A549 (cell line): ENCODE measurements around the gene DNAH8. TPM values are rescaled to one million over a fixed set of nuclear protein-coding genes. Genes with fewer than 3 reads are reported as not detected.

Experiments used
- ATAC-seq, 2 experiments: fragments of 200-7000 bp in 1 of 2; fragments of >200 bp in 1 of 2; cut with Nextera tagmentation in 1 of 2; cut with Tn5 transposase in 1 of 2; 3 replicates each; pipeline versions ENCODE4 v1.8.0 to v1.9.1; 2018 to 2020; ENCODE audit warnings: mild to moderate bottlenecking in 1 of 2, moderate library complexity in 1 of 2
- CTCF ChIA-PET: fragments of 300-600 bp; sonication (Branson Sonifier 250); formaldehyde crosslinking; extraction: SDS; loops from one replicate; lab custom pipeline; 2021; ENCODE audit warnings: antibody characterized with exemption, inconsistent platforms; lab: Yijun Ruan, JAX
- POLR2A ChIA-PET: fragments of 350-600 bp; formaldehyde crosslinking; extraction: SDS; loops from one replicate; lab custom pipeline; 2021; ENCODE audit warnings: antibody characterized with exemption, inconsistent platforms; lab: Yijun Ruan, JAX
- DNase-seq, 2 experiments: peaks; one replicate each; pipeline versions ENCODE4 v3.0.0 to v3.0.0-alpha.2; 2011 to 2016; ENCODE audit warnings: low read depth in 1 of 2, low spot score in 1 of 2
- FAIRE-seq: peaks from 2 replicates; lab custom pipeline; 2011; peaks lifted over from hg19 to GRCh38; lab: Jason Lieb, UNC
- H3K27ac ChIP-seq, 2 experiments: fragments of >200 bp; sonication (Bioruptor Twin); formaldehyde crosslinking; 3 replicates each; pipeline ENCODE4 v1.5.1; 2016 to 2017
- H3K4me1 ChIP-seq: fragments of >200 bp; sonication (Bioruptor Twin); formaldehyde crosslinking; 3 replicates; pipeline ENCODE4 v1.6.1; 2016
- H3K4me2 ChIP-seq: fragments of >200 bp; sonication (Bioruptor Twin); formaldehyde crosslinking; 3 replicates; pipeline ENCODE4 v1.6.1; 2016
- H3K4me3 ChIP-seq: fragments of >200 bp; sonication (Bioruptor Twin); formaldehyde crosslinking; 3 replicates; pipeline ENCODE4 v1.5.1; 2016
- H3K9me3 ChIP-seq: fragments of >200 bp; sonication (Bioruptor Twin); formaldehyde crosslinking; 3 replicates; pipeline ENCODE4 v1.6.1; 2016
- BCL3 ChIP-seq: fragments of >200 bp; sonication (Bioruptor Twin); formaldehyde crosslinking; IDR thresholded peaks from 3 replicates; pipeline ENCODE4 v1.6.1; 2016
- CEBPB ChIP-seq, 2 experiments: fragments of >200 bp in 1 of 2; sonication (Bioruptor Twin) in 1 of 2; formaldehyde crosslinking in 1 of 2; IDR thresholded peaks; 2 replicates each; pipeline ENCODE4 v1.6.1; 2012 to 2016
- CHD2 ChIP-seq: fragments of 150-350 bp; IDR thresholded peaks from 2 replicates; pipeline ENCODE4 v1.6.1; 2014; ENCODE audit warnings: low read length; ENCODE audit not compliant: partially characterized antibody
- EHF ChIP-seq: fragments of 250-450 bp; sonication (Bioruptor Pico); IDR thresholded peaks from 2 replicates; pipeline ENCODE4 v1.5.0; 2020; ENCODE audit warnings: mild to moderate bottlenecking
- EHMT2 ChIP-seq: fragments of 200-600 bp; sonication (generic); IDR thresholded peaks from 2 replicates; pipeline ENCODE4 v1.6.1; 2016; ENCODE audit warnings: antibody characterized with exemption, low read depth, mild to moderate bottlenecking, moderate library complexity
- ELK1 ChIP-seq: fragments of 150-350 bp; IDR thresholded peaks from 2 replicates; pipeline ENCODE4 v1.6.1; 2014; ENCODE audit warnings: low read depth, mild to moderate bottlenecking, low read length
- ESRRA ChIP-seq: fragments of 150-350 bp; IDR thresholded peaks from 2 replicates; pipeline ENCODE4 v1.6.1; 2014; ENCODE audit warnings: mild to moderate bottlenecking, low read length, borderline replicate concordance
- FOSL2 ChIP-seq, 2 experiments: fragments of 450-650 bp in 1 of 2; fragments of >200 bp in 1 of 2; sonication (Bioruptor Twin) in 1 of 2; formaldehyde crosslinking; IDR thresholded peaks; 2 replicates each; pipeline versions ENCODE4 v1.5.0 to v1.6.1; 2016 to 2020; ENCODE audit warnings: mild to moderate bottlenecking in 1 of 2, moderate library complexity in 1 of 2
- GATA3 ChIP-seq: IDR thresholded peaks from 2 replicates; pipeline ENCODE4 v1.6.1; 2012; ENCODE audit warnings: borderline replicate concordance
- HDAC2 ChIP-seq: fragments of 200-600 bp; sonication (generic); IDR thresholded peaks from 2 replicates; pipeline ENCODE4 v1.6.1; 2016
- HEYL ChIP-seq: fragments of 250-450 bp; sonication (Bioruptor Pico); IDR thresholded peaks from 2 replicates; pipeline ENCODE4 v1.8.0; 2021; ENCODE audit warnings: mild to moderate bottlenecking, moderate library complexity
- HOXB5 ChIP-seq: fragments of 250-450 bp; sonication (Bioruptor Pico); IDR thresholded peaks from 2 replicates; pipeline ENCODE4 v1.5.0; 2020; ENCODE audit warnings: mild to moderate bottlenecking, moderate library complexity
- JUN ChIP-seq, 2 experiments: fragments of >200 bp; sonication (Bioruptor Twin); formaldehyde crosslinking; IDR thresholded peaks; 2 replicates in 1 of 2; 3 replicates in 1 of 2; pipeline ENCODE4 v1.6.1; 2016 to 2017
- KDM1A ChIP-seq: fragments of 200-600 bp; sonication (generic); IDR thresholded peaks from 2 replicates; pipeline ENCODE4 v1.6.1; 2016; ENCODE audit warnings: low read depth, mild to moderate bottlenecking
- KDM5A ChIP-seq: fragments of 200-600 bp; sonication (generic); IDR thresholded peaks from 2 replicates; pipeline ENCODE4 v1.6.1; 2016; ENCODE audit warnings: antibody characterized with exemption, mild to moderate bottlenecking
- MAX ChIP-seq: IDR thresholded peaks from 2 replicates; pipeline ENCODE4 v1.6.1; 2012
- PBX3 ChIP-seq: IDR thresholded peaks from 2 replicates; pipeline ENCODE4 v1.6.1; 2012
- POLR2A ChIP-seq: IDR thresholded peaks from 2 replicates; pipeline ENCODE4 v1.6.1; 2012; ENCODE audit warnings: mild to moderate bottlenecking, low read length
- RAD21 ChIP-seq, 2 experiments: fragments of >200 bp in 1 of 2; sonication (Bioruptor Twin) in 1 of 2; formaldehyde crosslinking in 1 of 2; IDR thresholded peaks in 1 of 2; conservative IDR thresholded peaks in 1 of 2; 2 replicates in 1 of 2; 3 replicates in 1 of 2; pipeline ENCODE4 v1.6.1; 2012 to 2018; ENCODE audit warnings: inconsistent platforms in 1 of 2
- RCOR1 ChIP-seq: fragments of 150-350 bp; IDR thresholded peaks from 2 replicates; pipeline ENCODE4 v1.6.1; 2014; ENCODE audit warnings: antibody characterized with exemption, low read length, low read depth
- RFX5 ChIP-seq: fragments of 450-650 bp; IDR thresholded peaks from 2 replicates; pipeline ENCODE4 v1.7.1; 2014; ENCODE audit warnings: antibody characterized with exemption, mild to moderate bottlenecking, moderate library complexity
- TFCP2L1 ChIP-seq: fragments of 250-450 bp; sonication (Bioruptor Pico); IDR thresholded peaks from 2 replicates; pipeline ENCODE4 v1.5.0; 2021; ENCODE audit warnings: mild to moderate bottlenecking
- TP53 ChIP-seq: fragments of 250-450 bp; sonication (Bioruptor Pico); IDR thresholded peaks from 2 replicates; pipeline ENCODE4 v1.5.0; 2021; ENCODE audit warnings: mild to moderate bottlenecking, moderate library complexity
- USF2 ChIP-seq: fragments of 450-650 bp; IDR thresholded peaks from 2 replicates; pipeline ENCODE4 v1.6.1; 2014; ENCODE audit warnings: antibody characterized with exemption
- ZC3H11A ChIP-seq: fragments of 450-650 bp; IDR thresholded peaks from 2 replicates; pipeline ENCODE4 v1.6.1; 2014; ENCODE audit warnings: antibody characterized with exemption, mild to moderate bottlenecking
- ZFP36 ChIP-seq: fragments of 450-650 bp; IDR thresholded peaks from 2 replicates; pipeline ENCODE4 v1.6.1; 2014; ENCODE audit warnings: borderline replicate concordance; ENCODE audit not compliant: partially characterized antibody
- ZNF302 ChIP-seq: fragments of 250-450 bp; sonication (Bioruptor Pico); IDR thresholded peaks from 2 replicates; pipeline ENCODE4 v1.9.0; 2021; ENCODE audit warnings: inconsistent platforms, mild to moderate bottlenecking, moderate library complexity
- WGBS: methylation state at CpG from one replicate; pipeline ENCODE4 v1.1.6; 2017; ENCODE audit errors: missing lambda C conversion rate; 5-methylcytosine and 5-hydroxymethylcytosine counted together
- polyA plus RNA-seq, 4 experiments: library from polyadenylated mRNA; depleted of rRNA in 3 of 4; stranded (reverse); fragments of >200 nt; fragmentation: RNase III in 1 of 4; extraction: RNeasy Plus Mini Kit Qiagen cat#74134 plus additional on column Dnase treatment in 1 of 4; gene quantifications; 2 replicates in 3 of 4; 3 replicates in 1 of 4; pipeline ENCODE4 v1.2.3, GENCODE V29; 2011 to 2017

Gene DNAH8
- polyA plus RNA-seq, 2 of the 4 experiments (the other 2 are of a cell fraction) = not detected

- ChIA-PET CTCF (interaction anchor here (0.9 kb wide), 1 partner anchor 49 kb away, joined by 3 read pairs; no protein-coding TSS in a partner anchor), POLR2A (interaction anchor here (0.5 kb wide), 1 partner anchor 16 kb away, joined by 3 read pairs; no protein-coding TSS in a partner anchor)
- H3K4me2 ChIP-seq = no peak overlapping the region
- no peak overlapping the region for H3K27ac ChIP-seq
- DNase-seq (no peak), ATAC-seq (no peak), FAIRE-seq (no peak)
- H3K9me3 ChIP-seq = no peaks in the 10 kb centered on the region
- WGBS = 71% methylated on average over 6 of the region's 6 CpGs
- H3K4me3 ChIP-seq = no peak overlapping the region
- no peaks in the 10 kb centered on the region for H3K4me1 ChIP-seq
- no peak for TF ChIP-seq TP53 (CRISPR knock-in tag)
- TF ChIP-seq ZC3H11A = no peak
- no peak for TF ChIP-seq ELK1
- no peak for TF ChIP-seq EHMT2
- no peak for TF ChIP-seq KDM1A
- TF ChIP-seq HOXB5 = no peak
- TF ChIP-seq ZFP36 = no peak
- no peak for TF ChIP-seq BCL3
- TF ChIP-seq KDM5A = no peak
- no peak for TF ChIP-seq USF2
- TF ChIP-seq, all 56 proteins: peak for 0
Observed at GRCh38 chr6:38822963-38823362, 107.9 kb downstream of the DNAH8 start.

- H3K9me3 ChIP-seq = no peaks in the 10 kb centered on the region
Observed at GRCh38 chr6:38824243-38824894, 109.3 kb downstream of the DNAH8 start.

GRCh38 chr6:38827024-38827423, 111.9 kb downstream of the DNAH8 start:
- ChIA-PET POLR2A (no interaction called here), CTCF (interaction anchor here (0.7 to 1.3 kb wide), 2 partner anchors 46 to 173 kb away, joined by 4 read pairs; no protein-coding TSS in a partner anchor)
- DNase-seq = no peak
- no peaks in the 10 kb centered on the region for H3K9me3 ChIP-seq
- H3K4me2 ChIP-seq = no peak overlapping the region
- ATAC-seq = no peak
- no peak for FAIRE-seq
- 0% methylated on average over 2 of the region's 2 CpGs for WGBS
- no peaks in the 10 kb centered on the region for H3K4me1 ChIP-seq
- no peak overlapping the region for H3K4me3 ChIP-seq
- TF ChIP-seq EHF (no peak), ESRRA (no peak), RAD21 (conservative IDR thresholded peaks at IDR 0.05 in 1 of 2, IDR thresholded peaks at IDR 0.05 in 1 of 2) (no peak), JUN (IDR thresholded peaks at IDR 0.05) (no peak), RFX5 (no peak), KDM1A (no peak), HEYL (CRISPR knock-in tag) (no peak), GATA3 (no peak), CHD2 (no peak), FOSL2 (IDR thresholded peaks at IDR 0.05) (no peak), FOSL2 (CRISPR knock-in tag; IDR thresholded peaks at IDR 0.05) (no peak), POLR2A (no peak)
- H3K27ac ChIP-seq = no peak overlapping the region

More at GRCh38 chr6:38824243-38824894, 109.3 kb downstream of the DNAH8 start:
- DNase-seq (no peak), FAIRE-seq (no peak)
- WGBS = 25% methylated on average over 5 of the region's 5 CpGs
- H3K4me1 ChIP-seq = no peaks in the 10 kb centered on the region
- POLR2A ChIA-PET = no interaction called here
- TF ChIP-seq TFCP2L1 (CRISPR knock-in tag) (no peak), RCOR1 (no peak), ZNF302 (CRISPR knock-in tag) (no peak), ZC3H11A (no peak), CEBPB (IDR thresholded peaks at IDR 0.05) (no peak), PBX3 (no peak), MAX (no peak), GATA3 (no peak), JUN (IDR thresholded peaks at IDR 0.05) (no peak), HOXB5 (no peak), HDAC2 (no peak)
- TF ChIP-seq, all 56 proteins: peak for 0
- Histone ChIP-seq H3K4me3 (no peak overlapping the region), H3K4me2 (no peak overlapping the region), H3K27ac (no peak overlapping the region)
- ATAC-seq = no peak
- CTCF ChIA-PET = no interaction called here
